Measurements from ENCODE around the gene DUS2. TPM values are rescaled to one million over a fixed set of nuclear protein-coding genes. Genes with fewer than 3 reads are reported as not detected.
"Not testable (repeated sequence)": the region's sequence is repeated elsewhere in the genome, so short reads cannot be mapped to it uniquely, and the experiment has no call there.

DUS2 gene
- total RNA-seq, 1 donor from 2014 or later: 14.8 TPM

DNA sequence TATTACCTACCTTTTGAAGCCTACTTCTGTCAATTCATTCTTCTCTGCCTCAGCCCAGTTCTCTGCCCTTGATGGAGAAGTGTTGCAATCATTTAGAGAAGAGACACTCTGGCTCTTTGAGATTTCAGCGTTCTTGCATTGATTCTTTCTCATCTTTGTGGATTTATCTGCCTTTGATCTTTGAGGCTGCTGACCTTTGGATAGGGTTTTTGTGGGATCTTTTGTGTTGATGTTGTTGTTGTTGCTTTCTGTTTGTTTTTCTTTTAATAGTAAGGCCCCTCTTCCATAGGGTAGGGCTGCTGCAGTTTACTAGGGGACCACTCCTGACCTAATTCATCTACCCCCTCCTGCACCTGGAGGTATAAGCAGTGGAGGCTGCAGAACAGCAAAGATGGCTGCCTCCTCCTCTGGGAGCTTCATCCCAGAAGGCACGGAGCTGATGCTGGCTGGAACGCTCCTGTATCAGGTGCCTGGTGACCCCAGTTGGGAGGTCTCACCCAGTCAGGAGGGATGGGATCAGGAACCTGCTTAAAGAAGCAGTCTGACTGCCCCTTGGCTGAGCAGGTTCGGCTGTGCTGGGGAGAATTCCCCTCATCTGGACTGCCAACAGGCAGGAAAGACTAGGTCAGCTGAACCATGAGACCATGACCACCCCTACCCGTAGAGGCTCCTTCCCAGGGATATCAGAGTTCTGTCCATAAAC is 90.1 kb downstream of the DUS2 start:
- DNase-seq (ENCODE audit: low read depth): no peak
- no peaks in the 10 kb centered on the region for H3K36me3 ChIP-seq (ENCODE audit: control insufficient read depth, insufficient read depth, low read length)
- no peaks in the 10 kb centered on the region for H3K27me3 ChIP-seq (ENCODE audit: control insufficient read depth, insufficient read depth, low read length)
- H3K4me3 ChIP-seq (ENCODE audit: low read depth, low read length): no peak overlapping the region
- TF ChIP-seq, protein P1, sequence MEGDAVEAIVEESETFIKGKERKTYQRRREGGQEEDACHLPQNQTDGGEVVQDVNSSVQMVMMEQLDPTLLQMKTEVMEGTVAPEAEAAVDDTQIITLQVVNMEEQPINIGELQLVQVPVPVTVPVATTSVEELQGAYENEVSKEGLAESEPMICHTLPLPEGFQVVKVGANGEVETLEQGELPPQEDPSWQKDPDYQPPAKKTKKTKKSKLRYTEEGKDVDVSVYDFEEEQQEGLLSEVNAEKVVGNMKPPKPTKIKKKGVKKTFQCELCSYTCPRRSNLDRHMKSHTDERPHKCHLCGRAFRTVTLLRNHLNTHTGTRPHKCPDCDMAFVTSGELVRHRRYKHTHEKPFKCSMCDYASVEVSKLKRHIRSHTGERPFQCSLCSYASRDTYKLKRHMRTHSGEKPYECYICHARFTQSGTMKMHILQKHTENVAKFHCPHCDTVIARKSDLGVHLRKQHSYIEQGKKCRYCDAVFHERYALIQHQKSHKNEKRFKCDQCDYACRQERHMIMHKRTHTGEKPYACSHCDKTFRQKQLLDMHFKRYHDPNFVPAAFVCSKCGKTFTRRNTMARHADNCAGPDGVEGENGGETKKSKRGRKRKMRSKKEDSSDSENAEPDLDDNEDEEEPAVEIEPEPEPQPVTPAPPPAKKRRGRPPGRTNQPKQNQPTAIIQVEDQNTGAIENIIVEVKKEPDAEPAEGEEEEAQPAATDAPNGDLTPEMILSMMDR (IDR thresholded peaks at IDR 0.05; ENCODE audit: insufficient read depth, low read length, poor library complexity, severe bottlenecking): no peak

DNA sequence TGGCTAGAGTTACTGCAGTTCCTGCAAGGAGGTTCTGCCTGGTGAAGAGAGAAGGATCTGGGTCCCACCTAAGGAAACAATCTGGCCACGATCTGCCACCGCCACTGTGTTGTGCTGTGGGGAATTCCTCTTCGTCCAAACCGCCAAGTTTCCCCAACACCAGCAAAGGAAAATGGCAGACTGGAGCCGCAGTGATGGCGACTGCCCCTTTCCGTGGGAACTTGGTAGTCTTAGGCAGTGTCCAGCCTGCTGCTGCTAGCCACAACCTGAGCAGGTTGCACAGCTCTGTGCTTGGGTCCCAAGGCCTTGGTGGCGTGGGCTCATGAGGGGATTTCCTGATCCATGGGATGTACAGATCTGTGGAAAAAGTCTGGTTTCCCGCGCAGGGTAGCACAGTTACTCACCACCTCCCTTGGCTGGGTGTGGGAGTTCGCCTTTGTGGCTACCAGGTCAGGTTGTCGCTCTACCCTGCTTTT is 90.7 kb downstream of the DUS2 start:
- TF ChIP-seq, protein P1 (IDR thresholded peaks at IDR 0.05; ENCODE audit: insufficient read depth, low read length, poor library complexity, severe bottlenecking): no peak
- Histone ChIP-seq H3K27me3 (ENCODE audit: control insufficient read depth, insufficient read depth, low read length) (no peaks in the 10 kb centered on the region), H3K4me3 (ENCODE audit: low read depth, low read length) (no peak overlapping the region), H3K36me3 (ENCODE audit: control insufficient read depth, insufficient read depth, low read length) (no peaks in the 10 kb centered on the region)
- DNase-seq (ENCODE audit: low read depth): no peak

GRCh38 chr16:68114939-68115338 is 91.9 kb downstream of the DUS2 start:
- not testable (repeated sequence) for H3K27me3 ChIP-seq (ENCODE audit: control insufficient read depth, insufficient read depth, low read length); DNase-seq (ENCODE audit: low read depth); H3K4me3 ChIP-seq (ENCODE audit: low read depth, low read length); H3K36me3 ChIP-seq (ENCODE audit: control insufficient read depth, insufficient read depth, low read length)

DNA sequence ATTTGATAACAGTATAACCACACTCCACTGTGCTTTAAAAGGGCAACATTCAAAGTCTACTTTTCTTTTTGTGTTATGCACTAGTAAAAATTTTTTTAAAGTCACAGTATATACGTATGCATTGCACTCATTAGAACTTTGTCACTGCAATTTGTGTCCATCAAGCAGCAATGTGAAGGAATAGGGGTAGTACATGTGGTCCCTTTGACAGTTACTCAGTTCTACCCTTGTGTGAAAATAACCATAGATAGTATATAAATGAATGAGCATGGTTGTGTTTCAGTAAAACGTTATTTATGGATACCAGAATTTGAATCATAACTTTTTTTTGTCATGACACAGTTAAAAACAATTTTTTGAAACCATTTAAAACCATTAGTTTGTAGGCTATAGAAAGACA is 92.8 kb downstream of the DUS2 start:
- Histone ChIP-seq H3K4me3 (ENCODE audit: low read depth, low read length) (no peak overlapping the region), H3K27me3 (ENCODE audit: control insufficient read depth, insufficient read depth, low read length) (no peaks in the 10 kb centered on the region), H3K36me3 (ENCODE audit: control insufficient read depth, insufficient read depth, low read length) (no peaks in the 10 kb centered on the region)
- no peak for DNase-seq (ENCODE audit: low read depth)
- TF ChIP-seq, protein P1 (IDR thresholded peaks at IDR 0.05; ENCODE audit: insufficient read depth, low read length, poor library complexity, severe bottlenecking): no peak

GRCh38 chr16:68116256-68116867 is 93.3 kb downstream of the DUS2 start:
- TF ChIP-seq, protein P1 (IDR thresholded peaks at IDR 0.05; ENCODE audit: insufficient read depth, low read length, poor library complexity, severe bottlenecking): peak; percentile 42
- no peak overlapping the region for H3K4me3 ChIP-seq (ENCODE audit: low read depth, low read length)
- DNase-seq (ENCODE audit: low read depth): no peak
- H3K27me3 ChIP-seq (ENCODE audit: control insufficient read depth, insufficient read depth, low read length): no peaks in the 10 kb centered on the region
- no peaks in the 10 kb centered on the region for H3K36me3 ChIP-seq (ENCODE audit: control insufficient read depth, insufficient read depth, low read length)

- H3K4me3 ChIP-seq (ENCODE audit: low read depth, low read length): no peak overlapping the region
- TF ChIP-seq, protein P1 (IDR thresholded peaks at IDR 0.05; ENCODE audit: insufficient read depth, low read length, poor library complexity, severe bottlenecking): no peak
- DNase-seq (ENCODE audit: low read depth): no peak
- no peaks in the 10 kb centered on the region for H3K27me3 ChIP-seq (ENCODE audit: control insufficient read depth, insufficient read depth, low read length)
- no peaks in the 10 kb centered on the region for H3K36me3 ChIP-seq (ENCODE audit: control insufficient read depth, insufficient read depth, low read length)
Measured at GRCh38 chr16:68117884-68118283, 94.8 kb downstream of the DUS2 start.

GRCh38 chr16:68118954-68119353 is 95.9 kb downstream of the DUS2 start:
- H3K4me3 ChIP-seq (ENCODE audit: low read depth, low read length); H3K27me3 ChIP-seq (ENCODE audit: control insufficient read depth, insufficient read depth, low read length); DNase-seq (ENCODE audit: low read depth); H3K36me3 ChIP-seq (ENCODE audit: control insufficient read depth, insufficient read depth, low read length): not testable (repeated sequence)

DNA sequence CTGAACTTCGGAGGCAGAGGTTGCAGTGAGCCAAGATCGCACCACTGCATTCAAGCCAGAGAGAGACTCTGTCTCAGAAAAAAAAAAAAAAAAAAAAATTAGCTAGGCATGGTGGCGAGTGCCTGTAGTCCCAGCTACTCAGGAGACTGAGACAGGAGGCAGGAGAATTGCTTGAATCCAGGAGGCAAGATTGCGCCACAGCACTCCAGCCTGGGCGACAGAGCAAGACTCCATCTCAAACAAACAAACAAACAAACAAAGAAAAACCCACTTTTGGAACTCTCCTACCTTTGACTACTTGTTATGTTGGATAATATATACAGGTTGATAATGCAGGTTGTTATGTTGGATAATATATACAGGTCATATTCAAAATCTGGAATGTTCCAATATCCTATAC is 97.4 kb downstream of the DUS2 start:
- not testable (repeated sequence) for DNase-seq (ENCODE audit: low read depth); H3K27me3 ChIP-seq (ENCODE audit: control insufficient read depth, insufficient read depth, low read length); H3K36me3 ChIP-seq (ENCODE audit: control insufficient read depth, insufficient read depth, low read length); H3K4me3 ChIP-seq (ENCODE audit: low read depth, low read length)

Data from kidney epithelial cell (primary cell).